Fibroblast of mammary gland (primary cell): ENCODE measurements around the gene NINJ1.

Source experiments
- DNase-seq: peaks from one replicate; pipeline ENCODE4 v3.0.0-alpha.2; 2010; ENCODE audit warnings: low read depth
- H3K4me3 ChIP-seq: 2 replicates; pipeline ENCODE4 v1.5.1; 2011; ENCODE audit warnings: low read depth, mild to moderate bottlenecking, low read length, moderate library complexity; ENCODE audit not compliant: control insufficient read depth
- CTCF ChIP-seq: conservative IDR thresholded peaks from 2 replicates; pipeline ENCODE4 v1.5.1; 2011; ENCODE audit warnings: low read depth, low read length, inconsistent platforms; ENCODE audit not compliant: control insufficient read depth, insufficient read depth

Gene NINJ1

GRCh38 chr9:93161786-93162562, 27.9 kb upstream of the NINJ1 start:
- no peak for TF ChIP-seq CTCF
- DNase-seq: no peak
- H3K4me3 ChIP-seq: no peak overlapping the region

- DNase-seq: peak; percentile 76
- TF ChIP-seq CTCF: peak; percentile 86
- no peak overlapping the region for H3K4me3 ChIP-seq
These were observed 25.8 kb upstream of the NINJ1 start for GRCh38 chr9:93159601-93160471.

GRCh38 chr9:93156475-93157008, 22.5 kb upstream of the NINJ1 start:
- TF ChIP-seq CTCF: no peak
- no peak for DNase-seq
- no peak overlapping the region for H3K4me3 ChIP-seq

- no peak for DNase-seq
- no peak overlapping the region for H3K4me3 ChIP-seq
- no peak for TF ChIP-seq CTCF
These were observed 21.8 kb upstream of the NINJ1 start for GRCh38 chr9:93155716-93156474.

- TF ChIP-seq CTCF: peak; percentile 62
- no peak for DNase-seq
- H3K4me3 ChIP-seq: no peak overlapping the region
These were observed 20.3 kb upstream of the NINJ1 start for GRCh38 chr9:93154293-93154903.
